Erythroblast (primary cell): ENCODE results near the gene NBEA.

Experiments
- GATA1 ChIP-seq: IDR thresholded peaks from 2 replicates; pipeline ENCODE4 v1.6.1; 2011; ENCODE audit warnings: low read depth, mild to moderate bottlenecking, control low read depth, low read length, moderate library complexity
- POLR2A ChIP-seq: IDR thresholded peaks from 2 replicates; pipeline ENCODE4 v1.6.1; 2011; ENCODE audit warnings: mild to moderate bottlenecking, low read length

- TF ChIP-seq POLR2A (no peak), GATA1 (no peak)
Observed at GRCh38 chr13:34901572-34901971, 40.5 kb upstream of the NBEA start.
